HG03097 (cell line): ENCODE data around the gene CHMP6.
"Not testable (repeated sequence)": the region's sequence is repeated elsewhere in the genome, so short reads cannot be mapped to it uniquely, and the experiment has no call there.

Source experiments
- ATAC-seq: cut with Tn5 transposase; IDR thresholded peaks from one replicate; pipeline ENCODE4 v1.9.1; 2021; ENCODE audit not compliant: unreplicated experiment, low FRiP score

The CHMP6 gene

DNA sequence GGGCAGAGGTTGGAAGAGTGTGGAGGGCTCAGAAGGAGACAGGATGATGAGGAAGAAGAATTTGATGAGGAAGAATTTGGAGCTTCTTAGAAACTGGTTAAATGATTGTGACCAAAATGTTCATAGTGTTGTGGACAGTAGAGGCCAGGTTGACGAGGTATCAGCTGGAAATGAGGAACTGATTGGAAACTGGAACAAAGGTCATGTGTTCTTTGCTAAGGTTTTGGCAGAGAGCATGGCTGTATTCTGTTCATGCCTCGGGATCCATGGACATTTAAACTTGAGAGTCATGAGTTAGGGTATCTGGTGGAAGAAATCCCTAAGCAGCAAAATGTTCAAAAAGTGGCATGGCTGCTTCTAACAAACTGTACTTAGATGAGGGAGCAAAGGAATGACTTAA lies 19.3 kb downstream of the CHMP6 start:
- no peak for ATAC-seq

DNA sequence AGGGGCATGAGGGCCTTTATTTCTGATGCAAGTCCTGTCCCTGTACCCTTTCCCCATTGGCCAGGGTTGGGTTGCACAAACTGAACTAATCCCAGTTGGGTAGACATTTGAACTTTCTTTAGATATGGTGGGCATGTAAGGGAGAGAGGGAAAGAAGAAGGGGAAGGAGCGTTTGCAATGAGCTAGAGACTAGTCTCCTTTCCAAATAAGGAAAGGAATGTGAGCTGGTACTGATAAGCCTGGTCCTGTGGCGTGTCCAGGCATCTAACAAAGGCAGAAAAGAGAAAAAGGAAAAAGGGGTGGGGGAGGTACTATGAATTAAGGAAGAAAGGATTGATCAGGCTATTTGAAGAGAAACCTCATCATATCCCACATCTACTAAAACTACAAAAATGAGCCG lies 20.3 kb downstream of the CHMP6 start:
- no peak for ATAC-seq

DNA sequence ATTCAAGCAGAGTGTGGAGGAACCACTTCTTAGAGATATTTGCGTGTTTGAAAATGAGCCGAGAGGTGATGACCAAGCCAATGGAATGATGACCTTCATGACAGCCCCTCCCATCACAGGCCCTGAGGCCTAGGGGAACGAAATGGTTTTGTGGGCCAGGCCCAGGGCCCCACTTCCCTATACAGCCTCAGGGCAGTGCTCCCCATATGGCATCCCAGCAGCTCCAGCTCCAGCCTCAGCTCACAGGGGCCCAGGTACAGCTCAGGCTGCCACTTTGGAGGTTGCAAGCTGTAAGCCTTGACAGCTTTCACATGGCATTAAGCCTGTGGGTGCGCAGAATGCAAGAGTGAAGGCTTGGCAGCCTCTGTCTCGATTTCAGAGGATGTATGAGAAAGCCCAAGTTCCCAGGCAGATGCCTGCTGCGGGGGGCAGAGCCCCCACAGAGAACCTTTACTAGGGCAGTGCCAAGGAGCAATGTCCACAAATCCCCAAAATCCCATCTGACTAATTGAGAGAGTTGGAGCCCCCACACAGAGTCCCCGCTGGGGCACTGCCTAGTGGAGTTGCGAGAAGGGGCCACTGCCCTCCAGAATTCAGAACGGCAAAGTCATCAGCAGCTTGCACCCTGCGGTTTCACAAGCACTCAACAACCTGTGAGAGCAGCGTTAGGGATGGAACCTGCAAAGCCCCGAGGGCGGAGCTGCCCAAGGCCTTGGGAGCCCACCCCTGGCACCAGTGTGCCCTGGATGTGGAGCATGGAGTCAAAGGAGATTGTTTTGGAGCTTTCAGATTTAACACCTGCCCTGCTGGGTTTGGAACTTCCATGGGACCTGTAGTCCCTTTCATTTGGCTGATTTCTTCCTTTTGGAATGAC lies 21.2 kb downstream of the CHMP6 start:
- ATAC-seq, result no peak

DNA sequence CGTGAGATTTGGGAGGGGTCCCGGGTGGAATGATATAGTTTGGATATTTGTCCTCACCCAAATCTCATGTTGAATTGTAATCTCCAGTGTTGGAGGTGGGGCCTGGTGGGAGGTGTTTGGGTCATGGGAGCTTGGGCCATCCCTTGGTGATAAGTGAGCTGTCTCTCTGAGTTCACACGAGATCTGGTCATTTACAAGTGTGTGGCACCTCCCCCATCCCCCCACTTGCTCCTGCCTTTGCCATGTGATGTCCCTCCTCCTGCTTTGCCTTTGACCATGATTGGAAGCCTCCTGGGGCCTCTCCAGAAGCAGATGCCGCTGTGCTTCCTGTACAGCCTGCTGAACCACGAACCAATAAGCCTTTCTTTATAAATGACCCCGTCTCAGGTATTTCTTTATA lies 22.0 kb downstream of the CHMP6 start:
- no peak for ATAC-seq

DNA sequence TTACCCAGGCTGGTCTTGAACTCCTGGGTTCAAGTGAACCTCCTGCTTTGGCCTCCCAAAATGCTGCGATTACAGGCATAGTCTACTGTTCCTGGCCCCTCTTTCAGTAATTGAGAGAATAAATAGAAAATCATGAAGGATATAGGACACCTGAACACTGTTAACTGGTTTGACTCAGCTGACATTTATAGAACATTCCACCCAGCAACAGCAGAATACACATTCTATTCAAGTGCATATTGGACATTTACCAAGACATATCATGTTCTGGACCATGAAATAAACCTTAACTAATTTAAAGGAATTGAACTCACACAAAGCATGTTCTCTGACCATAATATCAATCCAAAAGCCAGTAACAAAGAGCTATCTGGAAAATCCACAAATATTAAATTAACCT lies 23.5 kb downstream of the CHMP6 start:
- no peak for ATAC-seq

DNA sequence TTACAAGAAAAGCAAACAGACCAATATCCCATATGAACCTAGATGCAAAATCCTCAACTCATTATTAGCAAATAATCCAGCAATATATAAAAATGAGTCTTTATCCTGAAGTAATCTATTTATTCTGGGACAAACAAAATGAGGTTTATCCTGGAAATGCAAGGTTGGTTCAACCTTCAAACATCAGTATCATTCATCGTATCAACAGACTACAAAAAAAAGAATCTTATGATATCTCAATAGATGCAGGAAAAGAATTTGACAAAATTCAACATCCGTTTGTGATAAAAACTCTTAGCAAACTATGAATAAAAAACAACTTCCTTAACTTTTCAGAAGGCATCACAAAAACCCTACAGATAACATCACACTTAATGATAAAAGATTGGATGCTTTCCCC lies 24.9 kb downstream of the CHMP6 start:
- ATAC-seq, result no peak

DNA sequence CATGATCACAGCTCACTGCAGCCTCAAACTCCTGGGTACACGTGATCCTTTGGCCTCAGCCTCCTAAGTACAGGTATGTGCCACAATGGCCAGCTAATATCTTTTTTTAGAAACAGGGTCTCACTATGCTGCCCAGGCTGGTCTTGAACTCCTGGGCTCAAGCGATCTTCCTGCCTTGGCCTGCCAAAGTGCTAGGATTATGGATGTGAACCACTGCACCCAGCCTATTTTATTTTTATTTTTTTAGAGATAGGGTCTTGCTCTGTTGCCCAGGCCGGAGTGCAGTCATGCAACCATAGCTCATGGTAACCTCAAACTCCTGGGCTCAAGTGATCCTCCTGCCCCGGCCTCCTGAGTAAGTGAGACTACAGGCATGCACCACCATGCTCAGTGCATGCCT lies 25.7 kb downstream of the CHMP6 start:
- ATAC-seq, result not testable (repeated sequence)

DNA sequence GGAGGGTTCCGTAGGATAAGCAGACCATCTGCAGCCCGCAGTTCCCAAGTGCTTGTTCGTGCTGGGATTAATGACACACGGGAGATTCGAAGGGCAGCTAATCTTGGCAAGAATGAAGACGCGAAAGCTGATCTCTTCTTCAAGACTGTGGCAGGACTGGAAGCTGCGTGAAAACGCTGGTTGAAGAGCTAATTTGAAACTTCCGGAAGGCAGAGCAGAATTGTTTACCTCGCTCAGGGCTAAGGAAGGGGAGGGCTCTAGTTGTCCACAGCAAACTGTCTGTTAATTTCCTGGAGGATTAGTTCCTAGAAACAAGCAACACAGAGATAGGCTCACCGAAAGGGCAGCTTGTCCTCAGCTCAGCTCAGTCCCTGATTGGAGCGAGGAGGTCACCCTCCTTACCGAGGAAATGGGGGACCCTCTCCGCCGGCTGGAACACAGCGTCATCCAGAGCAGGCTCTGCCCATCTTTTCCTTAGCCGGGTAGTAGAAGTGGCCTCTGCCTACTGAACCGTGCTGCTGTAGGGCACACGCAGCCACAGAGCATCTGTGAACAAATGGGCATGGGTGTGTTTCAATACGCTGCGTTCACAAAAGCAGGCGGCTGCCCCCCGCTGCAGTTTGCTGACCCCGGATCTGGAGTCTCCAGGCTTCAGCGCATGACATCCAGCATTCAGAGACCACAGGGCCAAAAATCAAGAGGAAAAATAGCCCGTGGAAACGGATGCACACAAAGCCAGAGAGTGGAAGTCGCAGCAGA lies 26.6 kb downstream of the CHMP6 start:
- no peak for ATAC-seq

DNA sequence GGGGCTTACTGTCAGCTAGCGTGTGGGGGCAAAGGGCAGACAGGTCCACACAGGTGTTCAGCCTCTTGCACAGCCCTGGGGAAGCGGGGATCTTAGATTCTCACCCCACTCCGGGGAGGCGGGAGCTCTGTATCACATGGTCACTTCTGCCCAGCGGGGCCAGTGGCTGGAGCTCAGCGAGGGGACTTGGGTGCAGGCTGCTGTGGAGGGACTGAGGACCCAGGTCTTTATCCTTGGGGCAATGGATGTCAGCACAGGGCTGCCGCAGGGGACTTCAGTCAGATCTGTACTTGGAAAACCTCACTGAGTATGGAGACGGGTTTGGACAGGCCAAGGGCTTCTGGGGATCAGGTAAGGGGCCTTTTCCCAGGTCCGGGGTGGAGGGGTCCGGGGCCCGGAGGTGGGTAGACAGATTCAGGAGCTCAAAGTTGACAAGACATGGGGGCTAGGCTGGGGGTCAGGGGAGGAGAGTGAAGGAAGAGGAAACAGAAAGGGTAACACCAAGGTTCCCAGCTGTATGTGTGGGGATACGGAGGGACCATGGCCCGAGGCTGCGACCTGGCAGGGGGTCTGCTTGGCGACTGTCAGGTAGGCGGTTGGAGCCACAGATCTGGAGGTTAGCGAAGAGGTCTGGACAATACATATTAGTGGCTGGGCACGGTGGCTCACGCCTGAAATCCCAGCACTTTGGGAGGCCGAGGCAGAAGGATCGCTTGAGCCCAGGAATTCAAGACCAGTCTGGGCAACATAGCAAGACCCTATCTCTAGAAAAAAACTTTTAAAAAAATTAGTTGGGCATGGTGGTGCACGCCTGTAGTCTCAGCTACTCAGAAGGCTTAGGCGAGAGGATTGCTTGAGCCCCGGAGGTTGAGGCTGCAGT lies 28.2 kb downstream of the CHMP6 start:
- ATAC-seq, result no peak

DNA sequence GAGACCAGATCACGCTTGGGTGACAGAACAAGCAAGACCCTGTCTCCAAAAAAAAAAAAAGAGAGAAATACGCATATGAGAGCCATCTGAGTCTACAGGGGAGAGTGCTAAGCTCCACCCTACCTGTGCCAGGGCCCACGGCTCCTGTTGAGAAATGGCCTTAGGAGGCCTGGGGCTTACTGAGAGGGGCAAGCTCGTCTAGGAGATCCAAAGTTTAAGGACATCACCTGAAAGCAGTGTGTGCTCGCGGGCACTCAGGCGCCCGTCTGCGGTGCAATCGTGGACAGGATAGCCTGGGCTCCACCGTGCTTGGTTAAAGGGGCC lies 28.8 kb downstream of the CHMP6 start:
- ATAC-seq, result no peak

DNA sequence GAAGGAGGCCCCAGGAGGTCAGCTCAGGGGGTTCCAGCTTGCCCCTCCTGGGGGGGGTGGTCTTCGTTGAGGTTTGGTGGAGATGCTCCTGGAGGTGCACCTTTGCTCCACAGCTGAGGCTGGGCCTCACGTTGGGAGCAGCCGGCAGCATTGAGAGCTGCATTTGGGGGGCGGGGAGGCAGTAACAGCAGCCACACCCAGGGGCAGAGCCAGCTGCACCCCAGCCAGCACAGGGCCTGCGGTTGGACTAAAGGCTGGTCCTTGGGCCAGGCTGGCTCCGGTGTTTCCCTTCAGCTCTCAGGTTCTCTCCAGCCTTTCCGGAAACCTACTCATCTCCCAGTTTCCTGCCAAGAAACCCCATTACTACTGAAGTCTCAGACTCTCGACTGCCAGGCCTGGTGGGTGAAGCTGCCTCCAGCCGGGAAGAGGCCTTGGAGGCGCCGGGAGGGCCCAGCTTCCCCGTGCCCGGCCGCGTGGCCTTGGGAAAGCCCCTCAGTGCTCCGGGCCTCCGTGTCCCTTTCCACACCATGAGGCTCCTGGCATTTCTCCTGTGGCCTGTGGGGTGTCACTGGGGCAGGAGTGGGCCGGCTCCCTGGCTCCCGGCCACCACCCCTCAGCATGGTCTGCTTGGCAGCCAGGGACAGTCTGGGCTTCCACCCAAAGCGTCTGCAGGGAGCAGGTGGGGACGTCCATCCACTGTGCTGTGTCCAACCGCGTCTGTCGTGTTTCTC lies 29.3 kb downstream of the CHMP6 start:
- ATAC-seq, result no peak

DNA sequence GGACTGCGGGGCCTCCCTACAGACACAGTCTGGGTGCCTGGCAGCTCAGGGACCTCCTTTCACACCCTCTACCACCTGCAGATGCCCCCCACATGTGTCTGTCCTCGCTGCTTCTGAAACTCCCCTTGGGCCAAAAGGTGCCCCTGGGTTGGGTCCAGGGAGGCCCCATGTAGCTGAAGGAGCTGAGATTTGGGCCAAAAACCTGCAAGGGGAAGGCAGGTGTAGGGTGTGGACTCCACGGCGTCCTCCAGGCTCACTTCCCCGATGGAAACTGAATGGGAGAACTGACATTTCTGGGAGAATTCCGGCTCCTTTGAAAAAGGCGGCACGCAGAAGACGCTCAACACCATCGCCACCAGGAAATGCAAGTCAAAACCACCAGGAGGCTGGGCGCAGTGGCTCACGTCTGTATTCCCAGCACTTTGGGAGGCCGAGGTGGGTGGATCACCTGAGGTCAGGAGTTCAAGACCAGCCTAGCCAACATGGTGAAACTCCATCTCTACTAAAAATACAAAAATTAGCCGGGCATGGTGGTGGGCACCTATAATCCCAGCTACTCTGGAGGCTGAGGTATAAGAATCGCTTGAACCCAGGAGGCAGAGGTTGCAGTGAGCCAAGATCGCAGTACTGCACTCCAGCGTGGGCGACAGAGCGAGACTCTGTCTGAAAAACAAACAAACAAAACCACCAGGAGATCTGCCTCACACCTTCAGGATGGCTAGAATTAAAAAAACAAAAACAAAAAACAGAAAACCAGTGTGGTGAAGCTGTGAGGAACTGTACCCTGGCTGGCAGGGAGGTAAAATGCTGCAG lies 30.1 kb downstream of the CHMP6 start:
- ATAC-seq, result no peak

DNA sequence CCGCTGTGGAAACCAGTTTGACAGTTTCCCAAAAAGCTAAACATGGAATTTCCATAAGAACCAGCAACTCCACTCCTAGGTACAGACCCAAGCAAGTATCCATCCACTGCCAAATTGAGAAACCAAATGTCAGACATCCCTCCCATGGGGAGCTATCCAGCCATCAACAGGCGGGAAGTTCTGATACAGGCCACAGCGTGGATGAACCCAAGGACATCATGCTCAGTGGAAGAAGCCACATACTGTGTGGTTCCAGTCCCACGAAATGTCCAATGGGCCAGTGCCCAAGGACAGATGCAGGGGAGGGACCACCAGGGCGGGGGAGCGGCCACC lies 30.7 kb downstream of the CHMP6 start:
- ATAC-seq, result no peak

DNA sequence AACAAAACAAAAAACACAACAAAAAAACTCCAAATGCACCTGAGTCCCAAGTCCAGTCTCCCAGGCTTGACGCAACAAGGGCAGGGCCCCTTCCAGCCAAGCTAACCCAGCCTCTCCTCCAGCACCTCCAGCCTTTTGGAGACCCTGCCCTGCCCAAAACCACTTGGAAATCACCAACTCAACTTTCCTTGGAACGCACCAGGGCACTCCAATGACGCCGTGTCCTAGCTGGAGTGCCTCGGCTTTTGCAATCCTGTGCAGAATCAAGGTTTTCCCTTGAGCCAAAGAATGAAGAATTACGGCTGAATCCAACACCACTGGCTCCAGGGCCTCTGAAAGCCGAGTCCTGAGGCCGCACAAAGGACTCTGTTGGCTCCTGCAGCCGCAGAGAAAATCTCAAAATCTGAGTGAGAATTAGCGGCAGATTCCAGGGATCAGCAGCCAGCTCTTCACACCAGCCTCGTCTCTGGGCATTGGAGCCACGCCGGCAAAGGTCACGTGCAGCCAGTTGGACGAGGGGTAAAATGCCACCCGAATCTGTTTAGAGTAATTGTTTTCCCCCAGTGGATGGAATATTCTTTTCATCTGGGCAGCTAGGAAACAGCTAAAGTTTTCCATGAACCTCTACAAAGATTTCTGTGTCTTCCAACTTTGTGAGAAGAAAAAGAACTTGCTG lies 33.6 kb downstream of the CHMP6 start:
- ATAC-seq, result no peak

DNA sequence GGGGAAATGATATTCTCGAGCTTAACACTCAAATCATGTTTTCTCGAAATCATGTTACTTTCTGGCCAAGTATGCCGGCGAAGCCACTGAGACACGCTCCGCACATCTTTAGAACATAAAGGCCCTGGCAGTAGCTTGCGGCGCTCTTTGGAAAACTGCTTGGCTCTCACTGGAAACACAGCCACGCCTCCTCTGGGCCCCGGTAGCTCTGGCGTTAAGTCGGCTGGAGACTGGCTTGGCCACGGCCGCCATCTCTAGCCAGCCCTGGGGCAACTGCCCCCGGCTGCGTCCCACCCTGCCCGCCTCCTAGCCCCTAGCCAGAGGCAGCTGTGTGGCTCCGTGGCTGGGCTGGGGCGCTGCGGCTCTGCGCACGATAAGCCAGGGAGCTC lies 34.1 kb downstream of the CHMP6 start:
- no peak for ATAC-seq

DNA sequence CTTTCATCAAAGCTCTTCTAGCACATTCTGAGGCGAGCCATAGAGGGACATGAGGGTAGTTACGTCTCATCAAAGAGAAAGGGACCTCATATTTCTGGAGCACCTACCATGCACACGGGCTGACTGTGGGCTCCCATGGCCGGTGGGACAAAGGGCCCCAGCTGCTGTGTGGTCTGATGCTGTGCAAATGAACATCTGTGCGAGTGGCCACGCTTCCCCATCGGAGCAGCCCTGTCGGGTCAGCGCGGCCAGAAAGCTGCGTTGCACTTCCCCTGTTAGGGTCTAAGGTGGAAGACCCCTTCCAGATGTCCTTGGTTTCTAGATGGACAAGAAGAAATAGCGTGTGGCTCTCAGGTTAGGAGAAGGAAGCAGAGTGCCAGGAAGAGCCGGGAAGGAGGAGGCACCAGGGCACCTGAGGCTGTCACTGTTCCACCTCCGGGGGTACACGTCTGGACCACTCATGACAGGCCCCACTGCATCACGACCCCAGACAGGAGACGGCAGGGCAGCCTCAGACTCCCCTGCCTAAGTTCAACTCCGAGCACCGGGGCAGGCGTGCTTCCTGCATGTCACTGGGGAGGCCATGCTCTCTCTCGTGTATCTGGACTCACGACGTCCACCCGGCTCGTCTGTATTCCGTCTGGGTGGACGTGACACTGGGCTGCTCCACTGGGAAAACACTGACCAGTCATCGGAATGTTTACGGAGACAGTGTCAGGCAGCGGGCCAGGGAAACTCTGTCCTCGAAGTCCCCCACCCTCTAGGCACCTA lies 34.8 kb downstream of the CHMP6 start:
- no peak for ATAC-seq

DNA sequence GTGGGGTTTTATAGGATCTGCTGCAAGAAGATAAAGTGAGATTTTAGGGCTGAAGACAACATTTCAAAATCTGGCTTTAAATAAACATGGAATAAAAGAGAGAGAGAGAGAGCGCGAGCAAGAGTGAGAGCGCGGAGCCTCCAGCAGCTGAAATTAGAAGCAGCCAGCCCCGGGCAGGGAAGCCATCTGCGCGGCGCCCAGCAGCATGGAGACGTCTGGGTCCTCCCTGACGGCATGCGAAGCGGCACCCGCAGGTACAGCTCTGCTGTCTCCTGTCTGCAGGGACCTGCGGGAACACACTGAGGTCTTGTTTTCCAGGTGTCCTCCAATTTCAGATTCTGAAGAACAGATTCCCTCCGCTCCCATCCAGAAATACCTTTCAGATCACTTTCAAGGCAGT lies 35.4 kb downstream of the CHMP6 start:
- ATAC-seq, result no peak

DNA sequence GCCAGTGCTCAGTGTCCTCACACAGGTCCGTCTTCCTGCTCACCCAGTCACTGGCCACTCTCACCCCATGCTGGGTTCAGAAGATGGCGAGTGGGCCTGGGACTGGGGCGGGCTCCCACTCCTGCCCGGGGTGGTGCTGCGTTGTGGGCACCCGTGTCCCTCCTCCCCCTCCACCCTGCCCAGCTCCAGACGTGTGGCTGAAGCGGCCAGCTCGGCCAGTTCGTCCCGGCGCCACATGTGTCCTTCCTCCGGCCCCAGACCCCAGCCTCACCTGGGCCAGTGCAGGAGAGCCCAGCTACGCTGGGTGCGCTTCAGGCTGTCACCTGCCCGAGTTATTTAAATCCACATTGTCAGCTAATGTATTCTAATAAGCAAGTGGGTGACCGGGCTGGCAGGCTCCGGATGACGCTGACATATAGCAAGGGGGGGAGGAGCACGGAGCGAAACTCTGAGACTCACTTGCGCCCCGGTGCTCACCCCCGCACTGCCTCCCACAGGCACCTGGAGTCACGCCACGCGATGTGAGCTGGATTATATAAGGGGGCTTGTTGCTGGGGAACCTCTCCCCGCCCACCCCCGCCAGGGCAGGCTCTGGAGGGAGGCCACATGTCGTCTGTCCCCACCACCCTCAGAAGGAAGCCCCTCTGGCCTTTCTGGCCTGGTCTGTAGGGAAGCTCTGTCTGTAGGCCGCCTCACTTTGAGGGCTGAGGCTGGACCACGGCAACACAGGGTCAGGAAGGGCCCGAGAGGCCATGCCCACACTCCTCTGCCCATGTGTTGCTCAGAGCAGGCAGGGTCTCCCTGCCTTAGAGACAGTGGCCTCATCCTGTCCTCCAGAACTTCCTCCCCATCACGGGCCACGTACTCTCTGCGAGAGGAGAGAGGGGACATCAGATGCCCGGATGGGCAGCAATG lies 36.2 kb downstream of the CHMP6 start:
- ATAC-seq, result no peak
